Prostate gland (tissue), 2 donors: ENCODE measurements around the gene L2HGDH.

Experiments
- POLR2A ChIP-seq: fragments of 450-650 bp; IDR thresholded peaks from one replicate; pipeline ENCODE4 v1.6.1; 2016; ENCODE audit warnings: antibody characterized with exemption, mild to moderate bottlenecking
- POLR2AphosphoS5 ChIP-seq: sonication (generic); formaldehyde crosslinking; IDR thresholded peaks from one replicate; pipeline ENCODE4 v1.6.1; 2017; ENCODE audit warnings: antibody characterized with exemption
- TF ChIP-seq, protein P1 (sequence below), 4 experiments: fragments of 200-600 bp in 2 of 4; fragments of 450-650 bp in 2 of 4; sonication (generic) in 2 of 4; IDR thresholded peaks; 1 replicate in 3 of 4; 2 replicates in 1 of 4; pipeline ENCODE4 v1.5.1; 2016 to 2019; ENCODE audit warnings: antibody characterized with exemption in 4 of 4, mild to moderate bottlenecking in 2 of 4, moderate library complexity in 2 of 4

DNA sequence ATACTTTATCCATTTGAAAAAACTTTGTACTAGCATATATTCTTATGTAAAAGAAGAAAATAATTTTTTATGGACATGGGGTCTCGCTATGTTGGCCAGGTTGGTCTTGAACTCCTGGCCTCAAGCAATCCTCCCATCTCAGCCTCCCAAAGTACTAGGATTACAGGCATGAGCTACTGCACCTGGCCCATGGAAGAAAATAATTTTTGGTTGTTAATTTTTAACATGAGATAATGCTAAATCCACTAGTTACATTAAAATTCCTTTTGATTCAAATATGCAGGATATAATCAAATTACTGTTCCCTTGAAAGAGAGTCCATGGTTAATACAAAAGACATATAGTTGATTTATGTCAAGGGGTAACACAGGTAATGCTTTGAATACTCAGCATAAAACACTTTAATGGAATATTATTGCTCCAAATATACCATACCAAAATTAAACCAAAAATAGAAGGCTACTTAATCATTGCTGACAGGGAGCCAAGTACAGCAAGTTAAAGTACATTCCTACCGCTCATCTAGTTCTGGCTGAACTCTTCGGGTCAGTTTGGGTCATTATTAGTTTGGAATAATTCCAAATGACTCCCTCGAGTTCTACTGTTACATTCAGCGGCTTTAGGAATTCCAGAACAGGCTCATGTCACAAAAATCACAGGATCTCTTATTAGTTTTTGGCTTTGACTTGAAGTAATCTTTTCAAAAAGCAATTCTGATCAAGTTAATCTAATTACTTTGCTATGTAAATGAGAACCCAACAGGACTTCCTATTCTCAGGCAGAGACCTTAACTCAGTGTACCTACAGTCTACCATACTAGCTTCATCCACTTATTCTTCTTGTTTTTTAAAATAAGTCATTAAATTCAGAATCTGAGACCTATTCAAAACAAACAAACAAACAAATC is 86.7 kb downstream of the L2HGDH start:
- TF ChIP-seq, protein P1, sequence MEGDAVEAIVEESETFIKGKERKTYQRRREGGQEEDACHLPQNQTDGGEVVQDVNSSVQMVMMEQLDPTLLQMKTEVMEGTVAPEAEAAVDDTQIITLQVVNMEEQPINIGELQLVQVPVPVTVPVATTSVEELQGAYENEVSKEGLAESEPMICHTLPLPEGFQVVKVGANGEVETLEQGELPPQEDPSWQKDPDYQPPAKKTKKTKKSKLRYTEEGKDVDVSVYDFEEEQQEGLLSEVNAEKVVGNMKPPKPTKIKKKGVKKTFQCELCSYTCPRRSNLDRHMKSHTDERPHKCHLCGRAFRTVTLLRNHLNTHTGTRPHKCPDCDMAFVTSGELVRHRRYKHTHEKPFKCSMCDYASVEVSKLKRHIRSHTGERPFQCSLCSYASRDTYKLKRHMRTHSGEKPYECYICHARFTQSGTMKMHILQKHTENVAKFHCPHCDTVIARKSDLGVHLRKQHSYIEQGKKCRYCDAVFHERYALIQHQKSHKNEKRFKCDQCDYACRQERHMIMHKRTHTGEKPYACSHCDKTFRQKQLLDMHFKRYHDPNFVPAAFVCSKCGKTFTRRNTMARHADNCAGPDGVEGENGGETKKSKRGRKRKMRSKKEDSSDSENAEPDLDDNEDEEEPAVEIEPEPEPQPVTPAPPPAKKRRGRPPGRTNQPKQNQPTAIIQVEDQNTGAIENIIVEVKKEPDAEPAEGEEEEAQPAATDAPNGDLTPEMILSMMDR (IDR thresholded peaks at IDR 0.05) = no peak
- TF ChIP-seq POLR2A = no peak
- peak; percentile 40 for TF ChIP-seq POLR2AphosphoS5
